ENCODE data around the gene LRRC4C.

LRRC4C gene

GRCh38 chr11:40315122-40315521, 1144.3 kb downstream of the LRRC4C start:
- H3K27ac ChIP-seq (ENCODE audit: low read depth in 2 of 2, low read length in 2 of 2) = no peak overlapping the region
- H3K9me3 ChIP-seq (ENCODE audit: control insufficient read depth in 2 of 2, low read length in 2 of 2) = no peaks in the 10 kb centered on the region
- no peak overlapping the region for H3K4me3 ChIP-seq (ENCODE audit: low read length in 2 of 2)
- no peaks in the 10 kb centered on the region for H3K27me3 ChIP-seq (ENCODE audit: control insufficient read depth in 2 of 2, insufficient read depth in 2 of 2, low read length in 2 of 2)
- no peaks in the 10 kb centered on the region for H3K4me1 ChIP-seq (ENCODE audit: control insufficient read depth in 2 of 2, insufficient read depth in 2 of 2, low read length in 2 of 2)
- H3K9ac ChIP-seq (ENCODE audit: low read depth in 1 of 2, low read length in 2 of 2) = no peak overlapping the region
- H3K36me3 ChIP-seq (ENCODE audit: control insufficient read depth in 2 of 2, insufficient read depth in 2 of 2, low read length in 2 of 2) = no peaks in the 10 kb centered on the region

GRCh38 chr11:40314327-40314726, 1145.1 kb downstream of the LRRC4C start:
- no peaks in the 10 kb centered on the region for H3K9me3 ChIP-seq (ENCODE audit: control insufficient read depth in 2 of 2, low read length in 2 of 2)
- H3K4me1 ChIP-seq (ENCODE audit: control insufficient read depth in 2 of 2, insufficient read depth in 2 of 2, low read length in 2 of 2) = no peaks in the 10 kb centered on the region
- H3K9ac ChIP-seq (ENCODE audit: low read depth in 1 of 2, low read length in 2 of 2) = no peak overlapping the region
- no peak overlapping the region for H3K27ac ChIP-seq (ENCODE audit: low read depth in 2 of 2, low read length in 2 of 2)
- no peak overlapping the region for H3K4me3 ChIP-seq (ENCODE audit: low read length in 2 of 2)
- no peaks in the 10 kb centered on the region for H3K36me3 ChIP-seq (ENCODE audit: control insufficient read depth in 2 of 2, insufficient read depth in 2 of 2, low read length in 2 of 2)
- H3K27me3 ChIP-seq (ENCODE audit: control insufficient read depth in 2 of 2, insufficient read depth in 2 of 2, low read length in 2 of 2) = no peaks in the 10 kb centered on the region

- H3K4me3 ChIP-seq (ENCODE audit: low read length in 2 of 2) = no peak overlapping the region
- H3K36me3 ChIP-seq (ENCODE audit: control insufficient read depth in 2 of 2, insufficient read depth in 2 of 2, low read length in 2 of 2) = no peaks in the 10 kb centered on the region
- no peaks in the 10 kb centered on the region for H3K4me1 ChIP-seq (ENCODE audit: control insufficient read depth in 2 of 2, insufficient read depth in 2 of 2, low read length in 2 of 2)
- H3K27ac ChIP-seq (ENCODE audit: low read depth in 2 of 2, low read length in 2 of 2) = no peak overlapping the region
- no peaks in the 10 kb centered on the region for H3K9me3 ChIP-seq (ENCODE audit: control insufficient read depth in 2 of 2, low read length in 2 of 2)
- H3K9ac ChIP-seq (ENCODE audit: low read depth in 1 of 2, low read length in 2 of 2) = no peak overlapping the region
- H3K27me3 ChIP-seq (ENCODE audit: control insufficient read depth in 2 of 2, insufficient read depth in 2 of 2, low read length in 2 of 2) = no peaks in the 10 kb centered on the region
Measured at GRCh38 chr11:40306938-40307548, 1152.4 kb downstream of the LRRC4C start.

- Histone ChIP-seq H3K4me3 (ENCODE audit: low read length in 2 of 2) (no peak overlapping the region), H3K27ac (ENCODE audit: low read depth in 2 of 2, low read length in 2 of 2) (no peak overlapping the region), H3K27me3 (ENCODE audit: control insufficient read depth in 2 of 2, insufficient read depth in 2 of 2, low read length in 2 of 2) (no peaks in the 10 kb centered on the region), H3K36me3 (ENCODE audit: control insufficient read depth in 2 of 2, insufficient read depth in 2 of 2, low read length in 2 of 2) (no peaks in the 10 kb centered on the region), H3K4me1 (ENCODE audit: control insufficient read depth in 2 of 2, insufficient read depth in 2 of 2, low read length in 2 of 2) (no peaks in the 10 kb centered on the region), H3K9me3 (ENCODE audit: control insufficient read depth in 2 of 2, low read length in 2 of 2) (no peaks in the 10 kb centered on the region), H3K9ac (ENCODE audit: low read depth in 1 of 2, low read length in 2 of 2) (no peak overlapping the region)
Measured at GRCh38 chr11:40302669-40303068, 1156.8 kb downstream of the LRRC4C start.

GRCh38 chr11:40295466-40295865, 1164.0 kb downstream of the LRRC4C start:
- Histone ChIP-seq H3K9me3 (ENCODE audit: control insufficient read depth in 2 of 2, low read length in 2 of 2) (no peaks in the 10 kb centered on the region), H3K4me3 (ENCODE audit: low read length in 2 of 2) (no peak overlapping the region), H3K4me1 (ENCODE audit: control insufficient read depth in 2 of 2, insufficient read depth in 2 of 2, low read length in 2 of 2) (no peaks in the 10 kb centered on the region), H3K27ac (ENCODE audit: low read depth in 2 of 2, low read length in 2 of 2) (no peak overlapping the region), H3K27me3 (ENCODE audit: control insufficient read depth in 2 of 2, insufficient read depth in 2 of 2, low read length in 2 of 2) (no peaks in the 10 kb centered on the region), H3K36me3 (ENCODE audit: control insufficient read depth in 2 of 2, insufficient read depth in 2 of 2, low read length in 2 of 2) (no peaks in the 10 kb centered on the region), H3K9ac (ENCODE audit: low read depth in 1 of 2, low read length in 2 of 2) (no peak overlapping the region)

DNA sequence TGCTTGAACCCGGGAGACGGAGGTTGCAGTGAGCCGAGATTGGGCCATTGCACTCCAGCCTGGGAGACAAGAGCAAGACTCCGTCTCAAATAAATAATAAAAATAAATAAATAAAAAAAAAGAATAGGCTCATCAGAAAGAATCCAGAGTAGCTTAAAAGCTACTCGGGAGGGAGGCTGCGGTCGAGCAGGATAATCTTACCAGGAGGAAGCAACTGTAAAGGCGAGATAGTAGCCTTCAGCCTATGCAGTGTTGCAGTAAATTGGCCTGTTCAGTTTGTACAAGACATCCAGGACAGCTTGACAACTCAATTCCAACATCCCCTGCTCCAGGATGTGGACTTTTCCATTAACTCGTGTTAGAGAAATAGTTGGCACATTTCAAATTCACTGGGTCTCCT, 1164.7 kb downstream of the LRRC4C start:
- Histone ChIP-seq H3K9me3 (ENCODE audit: control insufficient read depth in 2 of 2, low read length in 2 of 2) (no peaks in the 10 kb centered on the region), H3K4me3 (ENCODE audit: low read length in 2 of 2) (no peak overlapping the region), H3K36me3 (ENCODE audit: control insufficient read depth in 2 of 2, insufficient read depth in 2 of 2, low read length in 2 of 2) (no peaks in the 10 kb centered on the region), H3K4me1 (ENCODE audit: control insufficient read depth in 2 of 2, insufficient read depth in 2 of 2, low read length in 2 of 2) (no peaks in the 10 kb centered on the region), H3K27ac (ENCODE audit: low read depth in 2 of 2, low read length in 2 of 2) (no peak overlapping the region), H3K27me3 (ENCODE audit: control insufficient read depth in 2 of 2, insufficient read depth in 2 of 2, low read length in 2 of 2) (no peaks in the 10 kb centered on the region), H3K9ac (ENCODE audit: low read depth in 1 of 2, low read length in 2 of 2) (no peak overlapping the region)

DNA sequence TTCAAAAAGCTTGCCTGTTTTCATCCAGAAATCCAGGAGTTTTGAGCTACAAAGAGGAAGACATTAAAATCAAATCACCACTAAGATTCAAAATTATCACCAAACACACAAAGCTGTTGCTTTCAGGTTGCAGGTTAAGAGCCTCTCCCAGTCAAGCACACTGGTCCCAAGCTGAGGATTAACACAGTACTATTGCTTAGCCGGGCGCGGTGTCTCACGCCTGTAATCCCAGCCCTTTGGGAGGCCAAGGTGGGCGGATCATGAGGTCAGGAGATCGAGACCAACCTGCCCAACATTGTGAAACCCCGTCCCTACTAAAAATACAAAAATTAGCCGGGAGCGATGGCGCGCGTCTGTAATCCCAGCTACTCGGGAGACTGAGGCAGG, 1165.1 kb downstream of the LRRC4C start:
- no peak overlapping the region for H3K27ac ChIP-seq (ENCODE audit: low read depth in 2 of 2, low read length in 2 of 2)
- H3K9me3 ChIP-seq (ENCODE audit: control insufficient read depth in 2 of 2, low read length in 2 of 2) = no peaks in the 10 kb centered on the region
- no peaks in the 10 kb centered on the region for H3K27me3 ChIP-seq (ENCODE audit: control insufficient read depth in 2 of 2, insufficient read depth in 2 of 2, low read length in 2 of 2)
- H3K4me3 ChIP-seq (ENCODE audit: low read length in 2 of 2) = no peak overlapping the region
- no peak overlapping the region for H3K9ac ChIP-seq (ENCODE audit: low read depth in 1 of 2, low read length in 2 of 2)
- no peaks in the 10 kb centered on the region for H3K36me3 ChIP-seq (ENCODE audit: control insufficient read depth in 2 of 2, insufficient read depth in 2 of 2, low read length in 2 of 2)
- no peaks in the 10 kb centered on the region for H3K4me1 ChIP-seq (ENCODE audit: control insufficient read depth in 2 of 2, insufficient read depth in 2 of 2, low read length in 2 of 2)

GRCh38 chr11:40293655-40294348, 1165.7 kb downstream of the LRRC4C start:
- no peaks in the 10 kb centered on the region for H3K27me3 ChIP-seq (ENCODE audit: control insufficient read depth in 2 of 2, insufficient read depth in 2 of 2, low read length in 2 of 2)
- H3K36me3 ChIP-seq (ENCODE audit: control insufficient read depth in 2 of 2, insufficient read depth in 2 of 2, low read length in 2 of 2) = no peaks in the 10 kb centered on the region
- no peak overlapping the region for H3K9ac ChIP-seq (ENCODE audit: low read depth in 1 of 2, low read length in 2 of 2)
- peak overlapping the region; percentile 19 to 68 for H3K4me3 ChIP-seq (ENCODE audit: low read length in 2 of 2)
- no peaks in the 10 kb centered on the region for H3K4me1 ChIP-seq (ENCODE audit: control insufficient read depth in 2 of 2, insufficient read depth in 2 of 2, low read length in 2 of 2)
- H3K27ac ChIP-seq (ENCODE audit: low read depth in 2 of 2, low read length in 2 of 2) = no peak overlapping the region
- no peaks in the 10 kb centered on the region for H3K9me3 ChIP-seq (ENCODE audit: control insufficient read depth in 2 of 2, low read length in 2 of 2)

GRCh38 chr11:40292721-40293508, 1166.5 kb downstream of the LRRC4C start:
- Histone ChIP-seq H3K4me1 (ENCODE audit: control insufficient read depth in 2 of 2, insufficient read depth in 2 of 2, low read length in 2 of 2) (no peaks in the 10 kb centered on the region), H3K36me3 (ENCODE audit: control insufficient read depth in 2 of 2, insufficient read depth in 2 of 2, low read length in 2 of 2) (no peaks in the 10 kb centered on the region), H3K27me3 (ENCODE audit: control insufficient read depth in 2 of 2, insufficient read depth in 2 of 2, low read length in 2 of 2) (no peaks in the 10 kb centered on the region), H3K9me3 (ENCODE audit: control insufficient read depth in 2 of 2, low read length in 2 of 2) (no peaks in the 10 kb centered on the region), H3K27ac (ENCODE audit: low read depth in 2 of 2, low read length in 2 of 2) (no peak overlapping the region), H3K4me3 (ENCODE audit: low read length in 2 of 2) (peak overlapping the region; percentile 23 to 68), H3K9ac (ENCODE audit: low read depth in 1 of 2, low read length in 2 of 2) (no peak overlapping the region)

- H3K9ac ChIP-seq (ENCODE audit: low read depth in 1 of 2, low read length in 2 of 2) = no peak overlapping the region
- H3K9me3 ChIP-seq (ENCODE audit: control insufficient read depth in 2 of 2, low read length in 2 of 2) = no peaks in the 10 kb centered on the region
- no peaks in the 10 kb centered on the region for H3K4me1 ChIP-seq (ENCODE audit: control insufficient read depth in 2 of 2, insufficient read depth in 2 of 2, low read length in 2 of 2)
- no peak overlapping the region for H3K27ac ChIP-seq (ENCODE audit: low read depth in 2 of 2, low read length in 2 of 2)
- no peak overlapping the region for H3K4me3 ChIP-seq (ENCODE audit: low read length in 2 of 2)
- no peaks in the 10 kb centered on the region for H3K36me3 ChIP-seq (ENCODE audit: control insufficient read depth in 2 of 2, insufficient read depth in 2 of 2, low read length in 2 of 2)
- no peaks in the 10 kb centered on the region for H3K27me3 ChIP-seq (ENCODE audit: control insufficient read depth in 2 of 2, insufficient read depth in 2 of 2, low read length in 2 of 2)
Measured at GRCh38 chr11:40291741-40292140, 1167.7 kb downstream of the LRRC4C start.
